CD14-positive monocyte (primary cell): ENCODE results near the gene MDFI. TPM values are rescaled to one million over a fixed set of nuclear protein-coding genes. Genes with fewer than 3 reads are reported as not detected.

ENCODE experiments used
- DNase-seq, 3 donors: peaks; one replicate each; pipeline ENCODE4 v3.0.0-alpha.2; 2011 to 2022
- H2AFZ ChIP-seq: 2 replicates; pipeline ENCODE4 v1.6.0; 2012; ENCODE audit warnings: mild to moderate bottlenecking, low read depth, low read length, inconsistent platforms; ENCODE audit not compliant: insufficient read depth, poor library complexity, severe bottlenecking
- H3K27ac ChIP-seq, 2 donors: 1 replicate in 1 of 2; 2 replicates in 1 of 2; pipeline ENCODE4 v1.5.1; 2012 to 2013; ENCODE audit warnings: low read length in 2 of 2, control low read depth in 1 of 2, inconsistent platforms in 1 of 2, low read depth in 1 of 2, mild to moderate bottlenecking in 1 of 2
- H3K27me3 ChIP-seq, 2 donors: one replicate each; pipeline versions ENCODE4 v1.6.0 to v1.6.1; 2011 to 2013; ENCODE audit warnings: low read length in 2 of 2; ENCODE audit not compliant: control insufficient read depth in 2 of 2, insufficient read depth in 2 of 2
- H3K36me3 ChIP-seq, 2 donors: replicated peaks in 1 of 2; 1 replicate in 1 of 2; 2 replicates in 1 of 2; pipeline versions ENCODE4 v1.5.1 to v1.6.1; 2012 to 2013; ENCODE audit warnings: low read length in 2 of 2, control low read depth in 1 of 2, inconsistent platforms in 1 of 2, mild to moderate bottlenecking in 1 of 2; ENCODE audit not compliant: insufficient read depth in 2 of 2, control insufficient read depth in 1 of 2
- H3K4me1 ChIP-seq, 2 donors: 1 replicate in 1 of 2; 2 replicates in 1 of 2; pipeline versions ENCODE4 v1.5.1 to v1.6.1; 2012 to 2013; ENCODE audit warnings: low read length in 2 of 2, control low read depth in 1 of 2, inconsistent platforms in 1 of 2, mild to moderate bottlenecking in 1 of 2, moderate library complexity in 1 of 2; ENCODE audit not compliant: insufficient read depth in 2 of 2, control insufficient read depth in 1 of 2
- H3K4me2 ChIP-seq: replicated peaks from 2 replicates; pipeline ENCODE3; 2012; ENCODE audit warnings: low read length, moderate library complexity, mild to moderate bottlenecking; ENCODE audit not compliant: poor library complexity, severe bottlenecking; ENCODE audit errors: extremely low read depth
- H3K4me3 ChIP-seq, 3 experiments: fragments of 200-600 bp in 1 of 3; sonication (generic) in 1 of 3; replicated peaks in 1 of 3; 1 replicate in 2 of 3; 2 replicates in 1 of 3; pipeline ENCODE4 v1.5.1; 2011 to 2013; ENCODE audit warnings: low read length in 3 of 3, mild to moderate bottlenecking in 3 of 3, control low read depth in 2 of 3, low read depth in 2 of 3, inconsistent platforms in 1 of 3, moderate library complexity in 1 of 3
- H3K79me2 ChIP-seq: 2 replicates; pipeline ENCODE4 v1.6.0; 2012; ENCODE audit warnings: mild to moderate bottlenecking, control low read depth, inconsistent platforms, low read length, moderate library complexity; ENCODE audit not compliant: insufficient read depth
- H3K9ac ChIP-seq: 2 replicates; pipeline ENCODE4 v1.6.0; 2017; ENCODE audit warnings: low read length, mild to moderate bottlenecking; ENCODE audit not compliant: insufficient read depth, poor library complexity, severe bottlenecking
- H3K9me3 ChIP-seq, 2 donors: replicated peaks in 1 of 2; 1 replicate in 1 of 2; 2 replicates in 1 of 2; pipeline versions ENCODE4 v1.5.1 to v1.6.1; 2012 to 2013; ENCODE audit warnings: low read length in 2 of 2, control low read depth in 1 of 2; ENCODE audit not compliant: control insufficient read depth in 1 of 2, insufficient read depth in 1 of 2
- H4K20me1 ChIP-seq: 2 replicates; pipeline ENCODE4 v1.6.0; 2012; ENCODE audit warnings: mild to moderate bottlenecking, low read length, control low read depth, moderate library complexity; ENCODE audit not compliant: insufficient read depth
- H3K27ac Mint-ChIP-seq, 7 donors: one replicate each; pipeline ENCODE4 v1.8.0; 2020; ENCODE audit warnings: mild to moderate bottlenecking in 7 of 7, mixed read lengths in 7 of 7, moderate library complexity in 6 of 7, inconsistent platforms in 2 of 7
- H3K27me3 Mint-ChIP-seq, 3 donors: one replicate each; pipeline ENCODE4 v1.8.0; 2021 to 2022; ENCODE audit warnings: low read depth in 3 of 3, mild to moderate bottlenecking in 3 of 3, mixed read lengths in 3 of 3, moderate library complexity in 3 of 3, inconsistent platforms in 1 of 3
- H3K36me3 Mint-ChIP-seq, 2 donors: one replicate each; pipeline ENCODE4 v1.8.0; 2020; ENCODE audit warnings: mixed read lengths in 2 of 2, inconsistent platforms in 1 of 2, mild to moderate bottlenecking in 1 of 2
- H3K4me1 Mint-ChIP-seq: one replicate; pipeline ENCODE4 v1.8.0; 2020; ENCODE audit warnings: mild to moderate bottlenecking, mixed read lengths
- H3K4me3 Mint-ChIP-seq, 2 donors: one replicate each; pipeline ENCODE4 v1.8.0; 2020; ENCODE audit warnings: mild to moderate bottlenecking in 2 of 2, mixed read lengths in 2 of 2, moderate library complexity in 1 of 2
- H3K9me3 Mint-ChIP-seq, 7 donors: one replicate each; pipeline ENCODE4 v1.8.0; 2020 to 2022; ENCODE audit warnings: mixed read lengths in 7 of 7, mild to moderate bottlenecking in 6 of 7, moderate library complexity in 6 of 7, inconsistent platforms in 2 of 7
- WGBS: methylation state at CpG from one replicate; pipeline ENCODE4 v1.1.5; 2013; ENCODE audit warnings: missing lambda C conversion rate; ENCODE audit not compliant: insufficient coverage; 5-methylcytosine and 5-hydroxymethylcytosine counted together
- intact Hi-C, 2 donors: fragments of 100-400 bp; cut with micrococcal nuclease; formaldehyde crosslinking; loops; one replicate each; pipeline versions ENCODE4 v1.15.0 to v1.15.1; 2023
- polyA plus RNA-seq, 3 donors: library from polyadenylated mRNA; depleted of rRNA in 1 of 3; unstranded in 2 of 3; stranded (reverse) in 1 of 3; fragments of 300-500 nt in 2 of 3; fragments of >200 nt in 1 of 3; fragmentation: Illumina TruSeq in 2 of 3; gene quantifications; 1 replicate in 2 of 3; 2 replicates in 1 of 3; pipeline ENCODE4 v1.2.3, GENCODE V29; 2012 to 2021
- TF ChIP-seq, protein P1 (sequence below): fragments of 200-600 bp; IDR thresholded peaks from one replicate; pipeline ENCODE4 v1.8.0; 2022; ENCODE audit warnings: antibody characterized with exemption, mild to moderate bottlenecking

MDFI gene
- polyA plus RNA-seq, 3 donors, result not detected

DNA sequence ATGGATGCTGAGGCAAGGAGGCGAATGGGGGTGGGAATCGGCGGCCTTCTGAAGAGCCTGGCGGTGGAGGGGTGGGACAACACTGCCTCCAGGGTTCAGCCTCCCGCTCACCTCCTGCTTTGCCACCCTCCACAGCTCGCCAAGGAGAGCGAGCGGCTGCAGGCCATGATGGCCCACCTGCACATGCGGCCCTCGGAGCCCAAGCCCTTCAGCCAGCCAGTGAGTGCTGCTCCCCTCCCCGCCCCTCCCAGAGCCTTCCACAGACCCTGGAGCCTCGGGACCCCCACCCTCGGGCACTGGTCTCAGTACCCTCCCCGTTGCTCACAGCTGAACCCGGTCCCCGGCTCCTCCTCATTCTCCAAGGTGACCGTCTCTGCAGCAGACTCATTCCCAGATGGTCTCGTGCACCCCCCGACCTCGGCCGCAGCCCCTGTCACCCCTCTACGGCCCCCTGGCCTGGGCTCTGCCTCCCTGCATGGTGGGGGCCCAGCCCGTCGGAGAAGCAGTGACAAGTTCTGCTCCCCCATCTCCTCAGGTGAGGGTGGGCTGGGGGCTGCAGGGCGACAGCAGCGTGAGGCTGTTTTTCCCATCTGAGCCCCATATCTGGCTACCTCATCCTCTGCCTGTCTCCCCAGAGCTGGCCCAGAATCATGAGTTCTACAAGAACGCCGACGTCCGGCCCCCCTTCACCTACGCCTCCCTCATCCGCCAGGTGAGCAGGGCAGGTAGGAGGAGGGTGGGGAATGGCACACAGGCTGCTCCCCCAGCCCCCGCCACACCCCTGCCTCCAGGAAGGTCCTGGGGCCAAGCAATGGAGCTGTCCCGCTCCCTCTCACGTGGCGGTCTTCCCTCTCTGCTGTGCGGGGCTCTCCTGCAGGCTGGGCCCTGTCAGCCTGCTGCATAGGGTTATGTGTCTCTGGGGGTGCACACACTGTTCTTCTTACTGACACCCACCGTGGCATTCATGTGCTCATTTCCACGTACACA, 48.3 kb upstream of the MDFI start:
- intact Hi-C loops, result loop anchor here in 1 of 2 donors (5.0 kb wide), 1 partner anchor 223 kb away; no protein-coding TSS in a partner anchor
- Histone ChIP-seq H3K4me1 (no peaks in the 10 kb centered on the region), H3K27me3 (no peaks in the 10 kb centered on the region), H3K27ac (no peak overlapping the region), H3K4me2 (no peak overlapping the region), H3K9ac (no peak overlapping the region), H3K36me3 (peaks cover 24 to 52% of the 10 kb centered on the region in 2 donors), H2AFZ (no peak overlapping the region), H3K4me3 (no peak overlapping the region), H3K9me3 (no peaks in the 10 kb centered on the region), H3K79me2 (no peaks in the 10 kb centered on the region), H4K20me1 (peaks cover 5% of the 10 kb centered on the region)
- Mint-ChIP-seq H3K9me3 (no peaks in the 10 kb centered on the region), H3K36me3 (peaks cover 48 to 56% of the 10 kb centered on the region in 2 donors), H3K4me1 (no peaks in the 10 kb centered on the region), H3K27me3 (no peaks in the 10 kb centered on the region), H3K4me3 (no peak overlapping the region), H3K27ac (no peak overlapping the region)
- WGBS, result 96% methylated on average over 20 of the region's 39 CpGs
- TF ChIP-seq, protein P1, sequence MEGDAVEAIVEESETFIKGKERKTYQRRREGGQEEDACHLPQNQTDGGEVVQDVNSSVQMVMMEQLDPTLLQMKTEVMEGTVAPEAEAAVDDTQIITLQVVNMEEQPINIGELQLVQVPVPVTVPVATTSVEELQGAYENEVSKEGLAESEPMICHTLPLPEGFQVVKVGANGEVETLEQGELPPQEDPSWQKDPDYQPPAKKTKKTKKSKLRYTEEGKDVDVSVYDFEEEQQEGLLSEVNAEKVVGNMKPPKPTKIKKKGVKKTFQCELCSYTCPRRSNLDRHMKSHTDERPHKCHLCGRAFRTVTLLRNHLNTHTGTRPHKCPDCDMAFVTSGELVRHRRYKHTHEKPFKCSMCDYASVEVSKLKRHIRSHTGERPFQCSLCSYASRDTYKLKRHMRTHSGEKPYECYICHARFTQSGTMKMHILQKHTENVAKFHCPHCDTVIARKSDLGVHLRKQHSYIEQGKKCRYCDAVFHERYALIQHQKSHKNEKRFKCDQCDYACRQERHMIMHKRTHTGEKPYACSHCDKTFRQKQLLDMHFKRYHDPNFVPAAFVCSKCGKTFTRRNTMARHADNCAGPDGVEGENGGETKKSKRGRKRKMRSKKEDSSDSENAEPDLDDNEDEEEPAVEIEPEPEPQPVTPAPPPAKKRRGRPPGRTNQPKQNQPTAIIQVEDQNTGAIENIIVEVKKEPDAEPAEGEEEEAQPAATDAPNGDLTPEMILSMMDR, result no peak
- no peak for DNase-seq

DNA sequence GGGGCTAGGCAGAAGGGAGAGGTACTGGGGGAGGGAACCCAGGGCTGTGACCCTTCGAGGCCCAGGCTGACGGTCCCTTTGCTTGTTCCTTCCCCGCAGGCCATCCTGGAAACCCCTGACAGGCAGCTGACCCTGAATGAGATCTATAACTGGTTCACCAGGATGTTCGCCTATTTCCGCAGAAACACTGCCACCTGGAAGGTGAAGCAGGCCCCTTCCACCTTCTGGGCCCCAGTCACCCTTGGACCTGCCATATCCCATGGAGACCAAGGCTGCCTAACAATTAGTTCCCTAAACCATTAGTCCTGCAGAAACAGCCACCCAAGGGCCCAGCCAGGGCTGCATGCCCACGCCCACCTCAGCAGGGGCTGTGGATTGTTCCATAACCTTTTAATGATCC, 47.1 kb upstream of the MDFI start:
- H3K9ac ChIP-seq, result no peak overlapping the region
- H3K9me3 ChIP-seq, result no peaks in the 10 kb centered on the region
- WGBS, result 94% methylated on average over 6 of the region's 6 CpGs
- H3K4me2 ChIP-seq, result no peak overlapping the region
- no peaks in the 10 kb centered on the region for H3K4me1 ChIP-seq
- no peaks in the 10 kb centered on the region for H3K27me3 ChIP-seq
- intact Hi-C loops, result loop anchor here in 1 of 2 donors (5.0 kb wide), 1 partner anchor 224 kb away; no protein-coding TSS in a partner anchor
- no peaks in the 10 kb centered on the region for H3K27me3 Mint-ChIP-seq
- no peaks in the 10 kb centered on the region for H3K4me1 Mint-ChIP-seq
- H3K4me3 ChIP-seq, result no peak overlapping the region
- no peak overlapping the region for H3K27ac ChIP-seq
- H3K9me3 Mint-ChIP-seq, result no peaks in the 10 kb centered on the region
- TF ChIP-seq, protein P1, result no peak
- H2AFZ ChIP-seq, result no peak overlapping the region
- no peaks in the 10 kb centered on the region for H3K79me2 ChIP-seq
- no peak overlapping the region for H3K4me3 Mint-ChIP-seq
- peaks cover 5% of the 10 kb centered on the region for H4K20me1 ChIP-seq
- no peak for DNase-seq
- peak overlapping the region in 1 of 7 donors; percentile 18 for H3K27ac Mint-ChIP-seq
- H3K36me3 ChIP-seq, result peaks cover 23 to 46% of the 10 kb centered on the region in 2 donors
- peaks cover 45 to 56% of the 10 kb centered on the region in 2 donors for H3K36me3 Mint-ChIP-seq
